GM19463 (cell line): ENCODE measurements around the gene DTX2.
"Not testable (repeated sequence)": the region's sequence is repeated elsewhere in the genome, so short reads cannot be mapped to it uniquely, and the experiment has no call there.

Experiments used
- ATAC-seq: cut with Tn5 transposase; IDR thresholded peaks from one replicate; pipeline ENCODE4 v1.9.1; 2021; ENCODE audit warnings: mild to moderate bottlenecking, moderate library complexity; ENCODE audit not compliant: unreplicated experiment

DTX2 gene

GRCh38 chr7:76485822-76486610, 24.5 kb downstream of the DTX2 start:
- ATAC-seq = peak; percentile 3

GRCh38 chr7:76486618-76487017, 25.1 kb downstream of the DTX2 start:
- ATAC-seq = peak; percentile 98

GRCh38 chr7:76487969-76488368, 26.5 kb downstream of the DTX2 start:
- ATAC-seq = not testable (repeated sequence)

- ATAC-seq = not testable (repeated sequence)
Observed at GRCh38 chr7:76492139-76492538, 30.6 kb downstream of the DTX2 start.

GRCh38 chr7:76495717-76496116, 34.2 kb downstream of the DTX2 start:
- not testable (repeated sequence) for ATAC-seq

GRCh38 chr7:76497918-76498582, 36.5 kb downstream of the DTX2 start:
- not testable (repeated sequence) for ATAC-seq

- not testable (repeated sequence) for ATAC-seq
Observed at GRCh38 chr7:76498583-76499200, 37.2 kb downstream of the DTX2 start.

GRCh38 chr7:76499201-76499923, 37.9 kb downstream of the DTX2 start:
- not testable (repeated sequence) for ATAC-seq

GRCh38 chr7:76499924-76500241, 38.4 kb downstream of the DTX2 start:
- ATAC-seq = not testable (repeated sequence)

- not testable (repeated sequence) for ATAC-seq
Observed at GRCh38 chr7:76502224-76502623, 40.7 kb downstream of the DTX2 start.

- not testable (repeated sequence) for ATAC-seq
Observed at GRCh38 chr7:76502836-76503235, 41.3 kb downstream of the DTX2 start.

- ATAC-seq = not testable (repeated sequence)
Observed at GRCh38 chr7:76503244-76503643, 41.7 kb downstream of the DTX2 start.

- ATAC-seq = not testable (repeated sequence)
Observed at GRCh38 chr7:76504351-76505167, 43.0 kb downstream of the DTX2 start.

GRCh38 chr7:76505168-76506080, 43.9 kb downstream of the DTX2 start:
- no peak for ATAC-seq

- ATAC-seq = no peak
Observed at GRCh38 chr7:76506081-76506440, 44.6 kb downstream of the DTX2 start.

- ATAC-seq = not testable (repeated sequence)
Observed at GRCh38 chr7:76506643-76507042, 45.1 kb downstream of the DTX2 start.

- ATAC-seq = no peak
Observed at GRCh38 chr7:76507723-76508406, 46.4 kb downstream of the DTX2 start.

- no peak for ATAC-seq
Observed at GRCh38 chr7:76509931-76510877, 48.7 kb downstream of the DTX2 start, which contains the start of gene UPK3B. TSS of gene UPK3B (plus strand) at chr7:76510552. CDS start at chr7:76510653, 101 bp downstream.
